Activated naive CD4-positive, alpha-beta T cell treated with anti-CD3 and anti-CD28 coated beads, Interleukin-2, amount 50 U/mL, for 16 hours (primary cell): ENCODE results near the gene AADACL3.
"Not testable (repeated sequence)": the region's sequence is repeated elsewhere in the genome, so short reads cannot be mapped to it uniquely, and the experiment has no call there.

Source experiments
- DNase-seq: peaks from one replicate; pipeline ENCODE4 v3.0.0-alpha.2; 2020

Gene AADACL3

DNA sequence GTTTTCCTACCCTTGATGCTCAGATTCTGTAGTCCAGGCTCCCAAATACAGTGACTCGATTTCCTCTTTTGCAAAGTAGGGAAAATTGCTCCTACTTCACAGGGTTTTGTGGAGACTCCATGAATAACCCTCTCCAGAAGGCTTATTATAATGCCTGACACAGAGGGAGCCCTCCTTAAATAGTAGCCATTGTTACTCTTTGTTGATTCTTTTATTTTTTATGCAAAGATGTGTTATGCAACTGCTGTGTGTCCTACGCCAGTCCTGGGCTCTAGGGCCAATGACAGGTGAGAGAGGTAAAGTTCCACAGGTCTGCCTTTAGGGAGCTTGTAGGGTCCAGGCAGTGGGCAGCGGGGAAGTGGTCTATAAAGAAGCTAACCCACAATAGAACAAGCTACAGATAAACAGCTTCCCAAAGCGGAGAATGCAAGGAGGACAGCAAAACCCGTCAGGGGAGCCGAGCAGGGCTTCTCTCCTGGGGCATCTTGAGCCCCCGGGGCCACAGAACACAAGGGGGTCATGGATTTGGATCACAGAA, 1.5 kb downstream of the AADACL3 start:
- no peak for DNase-seq

DNA sequence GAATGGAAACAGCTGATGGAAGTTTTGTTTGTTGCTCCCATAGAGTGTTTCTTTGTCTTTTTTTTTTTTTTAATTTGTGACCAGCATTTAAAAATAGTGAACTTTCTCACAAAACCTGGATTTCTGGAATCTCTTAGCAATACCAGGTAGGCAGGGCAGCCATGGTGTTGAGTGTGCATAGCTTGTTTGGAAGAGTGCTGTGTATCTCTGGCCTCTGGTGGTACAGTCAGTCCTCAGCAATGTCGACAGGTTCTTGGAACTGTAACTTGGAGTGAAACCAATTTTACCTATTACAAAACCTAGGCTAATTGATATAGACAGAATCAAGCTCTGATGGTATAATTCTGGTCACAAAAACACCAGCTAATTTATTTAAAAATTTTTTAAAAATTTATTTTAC, 6.7 kb downstream of the AADACL3 start:
- DNase-seq: no peak

- DNase-seq: no peak
Observed at GRCh38 chr1:12728391-12728790, 12.5 kb downstream of the AADACL3 start.

DNA sequence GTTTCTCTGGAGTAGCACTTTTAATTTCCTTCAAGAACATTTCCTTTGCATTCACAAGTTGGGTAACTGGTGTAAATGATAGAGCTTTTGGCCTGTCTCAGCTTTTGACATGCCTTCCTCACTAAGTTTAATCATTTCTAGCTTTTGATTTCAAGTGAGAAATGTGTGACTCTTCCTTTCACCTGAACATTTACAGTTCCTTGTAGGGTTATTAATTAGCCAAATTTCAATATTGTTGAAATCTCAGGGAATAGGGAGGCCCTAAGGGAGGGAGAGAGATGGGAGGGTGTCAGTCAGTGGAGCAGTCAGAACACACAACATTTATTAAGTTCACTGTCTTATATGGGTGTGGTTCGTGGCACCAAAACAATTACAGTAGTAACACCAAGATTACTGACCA, 14.2 kb downstream of the AADACL3 start:
- no peak for DNase-seq

DNA sequence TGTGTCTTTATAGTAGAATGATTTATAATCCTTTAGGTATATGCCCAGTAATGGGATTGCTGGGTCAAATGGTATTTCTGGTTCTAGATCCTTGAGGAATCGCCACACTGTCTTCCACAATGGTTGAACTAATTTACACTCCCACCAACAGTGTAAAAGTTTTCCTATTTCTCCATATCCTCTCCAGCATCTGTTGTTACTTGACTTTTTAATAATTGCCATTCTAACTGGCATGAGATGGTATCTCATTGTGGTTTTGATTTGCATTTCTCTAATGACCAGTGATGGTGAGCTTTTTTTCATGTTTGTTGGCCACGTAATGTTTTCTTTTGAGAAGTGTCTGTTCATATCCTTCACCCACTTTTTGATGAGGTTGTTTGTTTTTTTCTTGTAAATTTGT, 15.2 kb downstream of the AADACL3 start:
- DNase-seq: not testable (repeated sequence)

- no peak for DNase-seq
Observed at GRCh38 chr1:12734651-12735050, 18.7 kb downstream of the AADACL3 start.

- DNase-seq: no peak
Observed at GRCh38 chr1:12738934-12739333, 23.0 kb downstream of the AADACL3 start.

- DNase-seq: no peak
Observed at GRCh38 chr1:12739613-12740012, 23.7 kb downstream of the AADACL3 start.

DNA sequence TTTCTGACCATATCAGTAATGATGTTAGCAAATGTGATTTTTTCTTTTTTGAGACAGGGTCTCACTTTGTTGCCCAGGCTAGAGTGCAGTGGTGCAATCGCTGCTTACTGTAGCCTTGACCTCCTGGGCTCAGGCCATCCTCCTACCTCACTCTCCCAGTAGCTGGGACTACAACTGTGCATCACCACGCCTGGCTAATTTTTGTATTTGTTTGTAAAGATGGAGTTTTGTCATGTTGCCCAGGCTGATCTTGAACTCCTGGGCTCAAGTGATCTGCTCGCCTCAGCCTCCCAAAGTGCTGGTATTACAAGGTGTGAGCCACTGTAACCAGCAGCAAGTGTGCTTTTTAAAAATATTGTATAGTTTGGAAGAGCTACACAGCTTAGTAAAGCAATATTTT, 26.0 kb downstream of the AADACL3 start:
- no peak for DNase-seq

GRCh38 chr1:12745126-12745991, 29.4 kb downstream of the AADACL3 start:
- DNase-seq: no peak

- no peak for DNase-seq
Observed at GRCh38 chr1:12745992-12746323, 30.0 kb downstream of the AADACL3 start, which contains the start of gene CFAP107. TSS of gene CFAP107 (plus strand) at chr1:12746200. CDS start at chr1:12746431, 231 bp downstream.

- no peak for DNase-seq
Observed at GRCh38 chr1:12748778-12749355, 33.0 kb downstream of the AADACL3 start.

- DNase-seq: no peak
Observed at GRCh38 chr1:12754738-12755137, 38.8 kb downstream of the AADACL3 start.

GRCh38 chr1:12756273-12756672, 40.4 kb downstream of the AADACL3 start:
- DNase-seq: no peak

DNA sequence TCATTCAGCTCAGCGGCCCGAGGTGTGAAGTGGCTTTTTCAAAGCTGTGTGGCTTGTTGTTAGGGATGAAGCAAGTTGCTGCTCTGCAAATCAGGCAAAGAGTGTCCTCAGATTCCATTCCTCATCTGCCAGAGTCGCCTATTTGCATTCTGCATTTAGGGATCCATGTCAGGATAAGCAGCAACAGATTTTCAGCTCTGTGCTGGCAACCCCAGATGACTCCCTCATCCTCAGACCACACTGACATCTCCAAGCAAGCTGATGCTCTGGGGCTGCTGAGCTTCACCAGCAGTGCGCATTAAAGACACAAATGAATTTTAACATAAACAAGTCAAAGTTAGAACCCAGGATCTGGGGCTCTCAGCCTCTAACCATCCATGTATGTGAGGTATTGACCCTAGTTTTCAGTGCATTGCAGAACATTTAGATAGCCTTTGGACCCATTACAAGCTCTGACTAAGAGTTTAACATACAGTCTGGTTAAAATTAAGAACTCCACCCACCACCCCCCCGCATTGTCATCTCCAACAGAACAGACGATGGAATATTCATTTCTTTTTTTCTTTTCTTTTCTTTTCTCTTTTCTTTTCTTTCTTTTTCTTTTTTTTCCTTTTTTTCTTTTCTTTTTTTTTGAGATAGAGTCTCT, 41.0 kb downstream of the AADACL3 start:
- no peak for DNase-seq

DNA sequence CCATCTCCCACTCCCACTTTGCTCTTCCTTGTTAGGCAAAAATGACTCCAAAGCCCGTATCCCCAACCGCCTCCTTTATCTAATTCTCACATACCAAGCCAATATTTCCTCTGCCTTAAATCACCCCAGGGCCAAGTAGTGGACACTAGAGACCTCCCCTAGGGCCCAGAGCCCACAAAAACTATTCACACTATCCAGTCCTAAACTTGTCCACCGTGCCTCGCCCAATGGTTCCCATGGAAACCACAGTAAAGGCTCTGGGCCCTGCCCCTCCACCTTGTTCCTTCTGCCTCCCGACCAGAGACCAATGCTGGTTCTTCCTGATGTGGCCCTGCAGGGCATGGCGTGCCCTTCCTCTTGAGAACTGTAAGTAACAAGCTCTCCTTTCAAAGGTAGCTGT, 41.9 kb downstream of the AADACL3 start:
- DNase-seq: no peak

DNA sequence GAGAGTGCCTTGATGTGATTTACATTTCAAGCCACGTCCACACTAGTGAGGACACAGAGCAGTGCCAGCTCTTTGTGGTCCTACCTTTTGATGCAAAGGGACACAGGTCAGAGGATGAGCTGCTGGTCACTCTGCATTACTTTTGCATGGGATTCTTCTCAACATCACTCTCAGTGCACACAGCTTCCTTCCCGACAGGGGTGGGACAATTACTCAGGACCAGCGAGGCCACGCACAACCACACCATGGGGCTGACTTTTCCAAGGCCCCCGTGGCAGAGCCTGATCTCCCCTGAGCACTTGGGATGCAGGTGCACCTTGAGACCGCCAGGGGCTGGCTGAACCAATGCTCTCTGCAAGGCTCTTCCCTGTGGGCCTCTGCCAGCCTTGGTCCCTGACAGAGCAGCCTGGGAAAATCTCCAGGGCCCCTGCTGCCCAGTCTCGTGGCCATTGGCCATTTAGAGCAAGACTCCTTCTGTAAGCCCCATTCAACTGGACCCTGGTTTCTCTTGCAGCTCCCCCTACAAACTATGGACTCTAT, 44.4 kb downstream of the AADACL3 start:
- no peak for DNase-seq

DNA sequence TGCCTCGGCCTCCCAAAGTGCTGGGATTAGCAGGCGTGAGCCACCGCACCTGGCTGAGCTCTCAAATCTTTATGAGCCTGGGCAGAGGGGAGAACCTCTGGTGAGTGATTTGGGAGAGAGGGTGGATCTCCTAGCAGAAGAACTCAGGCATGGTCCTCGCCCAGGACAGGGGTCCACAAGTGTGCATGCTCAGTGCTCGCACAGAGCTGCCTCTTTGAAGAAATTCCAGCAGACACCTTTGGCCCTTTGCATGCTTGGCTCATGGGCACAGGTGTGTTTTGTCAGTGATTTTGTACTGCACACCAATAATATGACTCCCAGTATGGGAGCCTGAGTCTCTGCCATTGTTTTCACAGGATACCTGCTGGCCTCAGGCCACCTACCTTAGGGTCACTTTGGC, 45.9 kb downstream of the AADACL3 start:
- DNase-seq: no peak

DNA sequence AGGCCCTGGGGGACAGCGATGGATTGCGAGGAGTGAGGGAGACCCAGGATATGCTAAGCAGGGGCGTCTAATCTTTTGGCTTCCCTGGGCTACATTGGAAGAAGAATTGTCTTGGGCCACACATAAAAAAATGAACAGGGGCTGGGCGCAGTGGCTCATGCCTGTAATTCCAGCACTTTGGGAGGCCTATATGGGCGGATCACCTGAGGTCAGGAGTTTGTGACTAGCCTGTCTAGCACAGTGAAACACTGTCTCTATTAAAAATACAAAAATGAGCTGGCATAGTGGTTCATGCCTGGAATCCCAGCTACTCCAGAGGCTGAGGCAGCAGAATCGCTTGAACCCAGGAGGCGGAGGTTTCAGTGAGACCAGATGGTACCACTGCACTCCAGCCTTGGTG, 46.9 kb downstream of the AADACL3 start:
- no peak for DNase-seq

DNA sequence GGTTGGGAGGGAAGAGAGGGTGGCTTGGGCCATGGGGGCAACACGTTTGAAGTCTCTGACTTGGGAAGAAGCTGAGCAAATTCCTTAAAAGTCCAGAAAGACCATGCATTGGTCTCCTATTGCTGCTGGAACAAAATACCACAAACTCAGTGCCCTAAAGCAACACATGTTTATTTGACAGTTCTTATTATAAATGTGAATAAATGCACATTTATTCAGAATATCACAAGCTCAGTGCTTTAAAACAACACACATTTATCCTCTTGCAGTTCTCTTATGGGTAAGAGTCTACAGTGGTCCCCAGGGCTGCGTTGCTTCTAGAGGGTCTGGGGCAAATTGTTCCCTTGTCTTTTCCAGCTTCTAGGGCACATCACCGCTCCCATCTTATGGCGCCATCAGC, 47.6 kb downstream of the AADACL3 start:
- DNase-seq: no peak

- no peak for DNase-seq
Observed at GRCh38 chr1:12764016-12764415, 48.1 kb downstream of the AADACL3 start.

DNA sequence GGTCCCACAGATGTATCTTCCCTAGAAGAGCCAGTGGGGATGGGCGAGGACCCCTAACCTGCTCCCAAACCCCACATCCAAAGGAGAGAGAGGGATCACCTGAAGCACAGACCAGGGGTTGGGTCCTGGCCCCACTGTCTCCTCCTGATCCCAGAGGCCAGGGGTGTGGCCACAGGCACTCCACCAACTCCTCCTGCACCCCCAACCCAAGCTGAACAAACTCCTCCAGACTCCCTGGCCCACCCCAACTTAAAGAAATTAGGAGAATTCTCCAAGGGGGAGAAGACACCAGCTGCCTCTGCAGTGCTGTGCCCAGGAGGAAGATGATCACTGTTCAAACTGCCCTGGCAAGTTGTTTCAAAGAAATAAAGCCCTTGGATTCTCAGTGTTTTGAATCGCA, 53.1 kb downstream of the AADACL3 start:
- DNase-seq: no peak

- DNase-seq: no peak
Observed at GRCh38 chr1:12769976-12770505, 54.1 kb downstream of the AADACL3 start.
